ENCODE measurements around the gene HTT. TPM values are rescaled to one million over a fixed set of nuclear protein-coding genes. Genes with fewer than 3 reads are reported as not detected.

HTT gene
- total and polyA plus RNA-seq, 12 donors, result 16.1 to 77.1 (median 47.1) TPM

DNA sequence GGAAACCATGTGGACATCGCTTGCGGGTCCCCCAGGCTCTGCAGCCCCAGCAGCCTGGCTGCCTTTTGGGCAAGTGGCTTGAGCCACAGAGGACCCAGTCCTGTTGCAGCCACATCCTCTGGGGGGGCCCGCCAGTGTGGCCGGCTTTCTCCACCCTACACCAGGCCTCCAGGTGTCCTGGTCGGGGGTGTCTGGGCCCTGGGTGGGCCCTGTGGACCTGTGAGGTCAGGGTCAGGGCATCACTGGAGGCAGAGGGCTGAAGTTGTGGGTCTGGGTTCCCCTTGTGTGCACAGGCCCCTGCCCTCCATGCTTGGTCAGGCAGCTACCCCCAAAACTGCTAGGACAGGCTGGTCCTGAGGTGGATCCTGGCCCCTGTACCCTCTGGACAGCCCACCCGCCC is 171.2 kb downstream of the HTT start:
- no peak overlapping the region for H3K4me3 ChIP-seq
- H3K27ac ChIP-seq, result no peak overlapping the region
- H3K27me3 ChIP-seq, result no peaks in the 10 kb centered on the region
- H3K4me1 ChIP-seq (replicated peaks in 1 of 2), result no peaks in the 10 kb centered on the region
- 78 to 90% methylated on average over 6 of the region's 6 CpGs; no CpG with 5 or more reads in 2 of the 4 donors for WGBS, 4 donors
- DNase-seq, result no peak
- no peaks in the 10 kb centered on the region for H3K9me3 ChIP-seq (replicated peaks in 1 of 3)
- TF ChIP-seq, protein P1, sequence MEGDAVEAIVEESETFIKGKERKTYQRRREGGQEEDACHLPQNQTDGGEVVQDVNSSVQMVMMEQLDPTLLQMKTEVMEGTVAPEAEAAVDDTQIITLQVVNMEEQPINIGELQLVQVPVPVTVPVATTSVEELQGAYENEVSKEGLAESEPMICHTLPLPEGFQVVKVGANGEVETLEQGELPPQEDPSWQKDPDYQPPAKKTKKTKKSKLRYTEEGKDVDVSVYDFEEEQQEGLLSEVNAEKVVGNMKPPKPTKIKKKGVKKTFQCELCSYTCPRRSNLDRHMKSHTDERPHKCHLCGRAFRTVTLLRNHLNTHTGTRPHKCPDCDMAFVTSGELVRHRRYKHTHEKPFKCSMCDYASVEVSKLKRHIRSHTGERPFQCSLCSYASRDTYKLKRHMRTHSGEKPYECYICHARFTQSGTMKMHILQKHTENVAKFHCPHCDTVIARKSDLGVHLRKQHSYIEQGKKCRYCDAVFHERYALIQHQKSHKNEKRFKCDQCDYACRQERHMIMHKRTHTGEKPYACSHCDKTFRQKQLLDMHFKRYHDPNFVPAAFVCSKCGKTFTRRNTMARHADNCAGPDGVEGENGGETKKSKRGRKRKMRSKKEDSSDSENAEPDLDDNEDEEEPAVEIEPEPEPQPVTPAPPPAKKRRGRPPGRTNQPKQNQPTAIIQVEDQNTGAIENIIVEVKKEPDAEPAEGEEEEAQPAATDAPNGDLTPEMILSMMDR (IDR thresholded peaks at IDR 0.05), result no peak
- no peak for TF ChIP-seq POLR2A (IDR thresholded peaks at IDR 0.05)
- intact Hi-C loops (cut with DNase I), result no loop called here
- H3K36me3 ChIP-seq (replicated peaks in 1 of 2), result peaks cover 0 to 14% of the 10 kb centered on the region in 2 donors

DNA sequence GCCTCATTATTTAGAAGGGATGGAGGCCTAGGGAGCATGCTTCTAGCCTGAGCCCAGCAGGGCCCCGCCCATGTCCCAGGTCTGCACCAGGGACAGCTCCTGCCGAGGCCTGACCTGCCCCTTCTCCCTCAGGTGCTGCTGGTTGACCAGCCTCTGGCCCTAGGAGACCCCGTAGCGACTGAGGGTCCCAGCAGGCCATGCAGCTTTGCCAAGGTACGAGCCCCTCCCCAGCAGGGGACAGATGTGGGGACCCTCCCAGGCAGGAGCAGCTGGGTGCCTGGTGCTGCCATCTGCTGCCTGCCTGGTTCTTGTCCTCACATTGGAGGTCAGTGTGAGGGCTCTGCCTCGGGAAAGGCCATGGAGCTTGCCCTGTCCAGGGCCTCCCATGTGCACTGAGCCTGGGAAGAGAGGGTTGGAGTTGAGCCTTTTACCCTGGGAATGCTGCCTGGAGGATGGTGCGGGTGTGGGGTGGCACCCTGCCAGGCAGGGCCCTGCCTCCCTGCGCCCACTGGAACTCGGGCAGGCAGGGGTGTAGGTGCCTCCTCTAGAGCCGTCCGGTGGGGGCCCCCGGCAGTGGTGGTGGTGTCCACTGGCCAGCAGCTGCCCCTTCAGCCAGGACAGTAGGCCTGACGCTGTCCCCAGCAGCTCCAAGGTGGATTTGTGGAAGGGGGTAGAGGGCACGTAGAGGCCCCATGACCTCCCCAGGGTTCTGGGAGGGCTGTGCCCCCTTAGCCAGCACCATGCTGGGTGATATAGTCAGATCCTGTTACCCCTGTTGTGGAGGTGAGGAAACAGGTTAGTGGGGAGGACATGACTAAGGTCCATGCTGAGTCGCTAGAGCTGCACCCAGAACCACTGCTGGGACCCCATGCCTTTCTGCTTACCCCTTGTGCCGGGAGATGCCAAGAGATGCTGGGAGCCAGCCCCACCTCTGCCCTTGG is 172.2 kb downstream of the HTT start:
- intact Hi-C loops (cut with DNase I), result no loop called here
- no peaks in the 10 kb centered on the region for H3K27me3 ChIP-seq
- no peak overlapping the region for H3K27ac ChIP-seq
- no peaks in the 10 kb centered on the region for H3K4me1 ChIP-seq (replicated peaks in 1 of 2)
- H3K36me3 ChIP-seq (replicated peaks in 1 of 2), result peaks cover 0 to 3% of the 10 kb centered on the region in 2 donors
- H3K9me3 ChIP-seq (replicated peaks in 1 of 3), result no peaks in the 10 kb centered on the region
- H3K4me3 ChIP-seq, result no peak overlapping the region
- DNase-seq, result no peak
- TF ChIP-seq POLR2A (IDR thresholded peaks at IDR 0.05), result no peak
- TF ChIP-seq, protein P1 (IDR thresholded peaks at IDR 0.05), result peak in 1 of 6 experiments; percentile 13
- 80 to 95% (median 85%) methylated on average over 4 to 16 of the region's 16 CpGs for WGBS, 4 donors

DNA sequence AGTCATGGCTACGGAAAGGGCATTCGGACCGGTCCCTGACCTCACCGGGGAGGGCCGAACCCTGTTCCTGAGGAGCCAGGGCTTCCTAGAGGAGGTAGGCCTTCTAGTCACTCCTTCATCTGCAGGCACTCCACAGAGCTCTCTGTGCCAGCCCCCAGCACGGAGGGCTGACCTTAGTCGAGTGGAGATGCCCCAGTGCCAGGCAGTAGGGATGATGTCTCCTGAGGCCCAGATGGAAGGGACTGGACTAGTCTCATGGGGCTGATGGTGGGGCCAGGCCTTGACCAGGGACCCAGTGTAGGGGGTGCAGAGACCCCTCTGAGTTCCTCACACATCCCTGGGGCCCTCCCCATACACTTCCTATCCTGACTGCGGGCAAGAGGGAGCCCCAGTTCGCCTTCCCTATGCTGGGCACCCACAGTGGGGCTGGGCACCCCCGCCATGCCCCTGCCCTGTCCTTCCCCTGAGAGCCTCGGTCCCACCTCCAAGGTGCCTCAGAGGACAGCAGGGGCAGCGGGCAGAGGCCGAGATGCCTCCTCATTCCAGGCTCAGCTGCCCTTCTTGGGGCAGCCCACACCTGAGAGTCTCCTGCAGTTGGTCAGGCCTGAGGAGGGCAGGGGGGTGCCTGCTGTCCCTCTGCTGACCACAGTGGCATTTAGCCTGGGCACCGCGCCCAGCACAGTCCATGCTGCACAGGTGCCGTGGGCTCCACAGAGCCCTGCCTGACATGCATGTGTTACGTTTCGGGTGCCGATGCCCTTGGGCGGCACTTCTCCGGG is 173.1 kb downstream of the HTT start:
- TF ChIP-seq POLR2A (IDR thresholded peaks at IDR 0.05), result no peak
- H3K36me3 ChIP-seq (replicated peaks in 1 of 2), result peaks cover 0 to 3% of the 10 kb centered on the region in 2 donors
- no peak overlapping the region for H3K27ac ChIP-seq
- H3K27me3 ChIP-seq, result no peaks in the 10 kb centered on the region
- 83 to 91% (median 87%) methylated on average over 7 to 21 of the region's 21 CpGs for WGBS, 4 donors
- no peaks in the 10 kb centered on the region for H3K9me3 ChIP-seq (replicated peaks in 1 of 3)
- H3K4me1 ChIP-seq (replicated peaks in 1 of 2), result no peaks in the 10 kb centered on the region
- no peak for DNase-seq
- no peak overlapping the region for H3K4me3 ChIP-seq
- intact Hi-C loops (cut with DNase I), result no loop called here

DNA sequence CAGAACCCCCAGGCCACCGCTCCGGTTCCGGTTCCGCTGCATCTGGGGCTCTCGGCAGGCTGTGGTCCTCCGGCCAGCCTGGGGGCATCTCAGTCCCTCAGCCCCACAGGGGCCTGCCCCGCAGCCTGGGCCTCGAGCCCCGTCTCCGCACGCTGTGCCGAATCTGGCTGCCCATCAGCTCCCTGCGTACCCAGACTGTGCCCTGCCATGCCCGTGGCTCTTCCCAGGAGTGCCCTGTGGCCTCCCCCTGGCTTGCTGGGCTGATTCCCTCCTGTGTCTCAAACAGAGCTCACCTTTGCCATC is 173.6 kb downstream of the HTT start:
- intact Hi-C loops (cut with DNase I), result no loop called here
- Histone ChIP-seq H3K27ac (no peak overlapping the region), H3K9me3 (replicated peaks in 1 of 3) (no peaks in the 10 kb centered on the region), H3K4me1 (replicated peaks in 1 of 2) (no peaks in the 10 kb centered on the region), H3K27me3 (no peaks in the 10 kb centered on the region), H3K4me3 (no peak overlapping the region), H3K36me3 (replicated peaks in 1 of 2) (peaks cover 0 to 3% of the 10 kb centered on the region in 2 donors)
- TF ChIP-seq, protein P1 (IDR thresholded peaks at IDR 0.05), result no peak
- no peak for TF ChIP-seq POLR2A (IDR thresholded peaks at IDR 0.05)
- WGBS, 4 donors, result 90 to 93% methylated on average over 14 of the region's 14 CpGs; no CpG with 5 or more reads in 2 of the 4 donors
- DNase-seq, result no peak

All from adrenal gland (tissue), 12 donors.